Activated CD8-positive, alpha-beta T cell treated with anti-CD3 and anti-CD28 coated beads, Interleukin-2, amount 10 ng/mL, durations not matched to agents 7 days and 5 days (primary cell): Measurements from ENCODE around the gene SPATA45. TPM values are rescaled to one million over a fixed set of nuclear protein-coding genes. Genes with fewer than 3 reads are reported as not detected.

ENCODE experiments used
- ATAC-seq: fragments of 150-1000 bp; cut with Tn5 transposase; one replicate; pipeline ENCODE4 v1.10.0; 2021; ENCODE audit warnings: moderate library complexity
- CTCF ChIA-PET: fragments of 350-600 bp; sonication (Branson Sonifier 250); formaldehyde crosslinking; loops from one replicate; lab custom pipeline; 2021; ENCODE audit warnings: antibody characterized with exemption; lab: Charles Lee
- POLR2A ChIA-PET: fragments of 350-600 bp; sonication (Branson Sonifier 250); formaldehyde crosslinking; loops from one replicate; lab custom pipeline; 2021; ENCODE audit warnings: antibody characterized with exemption; lab: Charles Lee
- DNase-seq: peaks from one replicate; pipeline ENCODE4 v3.0.0-alpha.2; 2020
- H3K27ac Mint-ChIP-seq: one replicate; pipeline ENCODE4 v1.8.0; 2021; ENCODE audit warnings: mild to moderate bottlenecking, mixed read lengths
- H3K27me3 Mint-ChIP-seq: one replicate; pipeline ENCODE4 v1.8.0; 2021; ENCODE audit warnings: low read depth, mixed read lengths
- H3K36me3 Mint-ChIP-seq: one replicate; pipeline ENCODE4 v1.8.0; 2021; ENCODE audit warnings: low read depth, mixed read lengths
- H3K4me1 Mint-ChIP-seq: one replicate; pipeline ENCODE4 v1.8.0; 2021; ENCODE audit warnings: low read depth, mixed read lengths
- H3K4me3 Mint-ChIP-seq: one replicate; pipeline ENCODE4 v1.8.0; 2021; ENCODE audit warnings: mild to moderate bottlenecking, mixed read lengths
- H3K9me3 Mint-ChIP-seq: one replicate; pipeline ENCODE4 v1.8.0; 2022; ENCODE audit warnings: mixed read lengths; ENCODE audit not compliant: insufficient read depth
- total RNA-seq, 2 experiments: library from RNA; stranded (reverse); gene quantifications; one replicate each; pipeline ENCODE4 v1.2.3, GENCODE V29; 2021

SPATA45 gene
- total RNA-seq, 2 experiments from 2014 or later = not detected

DNA sequence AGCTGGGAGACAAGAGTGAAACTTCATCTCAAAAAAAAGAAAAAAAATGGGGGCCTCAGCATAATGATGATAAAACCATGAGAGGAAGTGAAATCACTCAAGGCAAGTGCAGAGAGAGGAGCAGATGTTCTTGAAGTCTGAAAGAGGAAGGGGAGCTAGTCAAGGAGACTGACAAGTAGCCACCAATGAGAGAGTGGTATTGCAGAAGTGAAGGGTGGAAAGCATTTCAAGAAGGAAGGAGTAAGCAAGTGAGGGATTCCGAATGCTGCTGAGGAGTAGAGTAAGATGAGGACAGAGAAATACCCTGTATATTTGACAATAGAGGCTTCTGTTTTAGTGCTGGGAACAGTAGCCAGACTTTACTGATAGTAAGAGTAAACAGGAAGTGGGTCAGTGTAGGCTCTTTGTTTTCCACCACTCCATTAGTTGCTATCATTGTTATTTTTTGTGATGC lies 52.9 kb downstream of the SPATA45 start:
- DNase-seq (no peak), ATAC-seq (no peak)
- ChIA-PET CTCF (interaction anchor here (1.2 to 5.6 kb wide), 5 partner anchors 13 to 338 kb away, joined by 3 to 35 read pairs (median 5); no protein-coding TSS in a partner anchor), POLR2A (interaction anchor here (0.6 to 1.8 kb wide), 2 partner anchors 63 to 342 kb away, joined by 3 to 7 read pairs; partner anchors contain the start of gene FLVCR1)
- H3K27me3 Mint-ChIP-seq = no peaks in the 10 kb centered on the region
- H3K4me3 Mint-ChIP-seq = peak overlapping the region; percentile 1
- H3K4me1 Mint-ChIP-seq = peaks cover 30% of the 10 kb centered on the region
- peaks cover 31% of the 10 kb centered on the region for H3K36me3 Mint-ChIP-seq
- peak overlapping the region; percentile 82 for H3K27ac Mint-ChIP-seq
- no peaks in the 10 kb centered on the region for H3K9me3 Mint-ChIP-seq

DNA sequence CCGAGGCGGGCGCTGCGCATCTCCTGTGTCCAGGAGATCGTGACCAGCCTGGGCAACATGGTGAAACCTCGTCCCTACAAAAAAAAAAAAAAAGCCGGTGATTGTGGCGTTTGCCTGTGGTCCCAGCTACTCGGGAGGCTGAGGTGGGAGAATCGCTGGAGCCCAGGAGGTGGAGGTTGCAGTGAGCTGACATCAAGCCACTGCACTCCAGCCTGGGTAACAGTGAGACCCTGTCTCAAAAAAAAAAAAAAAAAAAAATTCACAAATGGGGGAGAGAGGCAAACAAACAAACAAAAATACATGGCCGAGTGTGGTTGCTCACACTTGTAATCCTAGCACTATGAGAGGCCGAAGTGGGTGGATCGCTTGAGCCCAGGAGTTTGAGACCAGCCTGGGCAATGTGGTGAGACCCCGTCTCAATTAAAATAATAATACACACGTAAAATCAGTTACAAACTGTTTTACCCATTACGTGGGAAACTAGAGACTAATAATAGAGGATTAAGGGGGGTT lies 55.0 kb downstream of the SPATA45 start:
- ChIA-PET CTCF (interaction anchor here (1.0 to 5.6 kb wide), 6 partner anchors 11 to 336 kb away, joined by 3 to 35 read pairs (median 6); no protein-coding TSS in a partner anchor), POLR2A (interaction anchor here (0.9 to 1.6 kb wide), 2 partner anchors 8 to 23 kb away, joined by 3 to 7 read pairs; no protein-coding TSS in a partner anchor)
- ATAC-seq (no peak), DNase-seq (no peak)
- no peaks in the 10 kb centered on the region for H3K9me3 Mint-ChIP-seq
- H3K27me3 Mint-ChIP-seq = no peaks in the 10 kb centered on the region
- H3K4me3 Mint-ChIP-seq = peak overlapping the region; percentile 96
- peak overlapping the region; percentile 96 for H3K27ac Mint-ChIP-seq
- peaks cover 35% of the 10 kb centered on the region for H3K4me1 Mint-ChIP-seq
- peaks cover 25% of the 10 kb centered on the region for H3K36me3 Mint-ChIP-seq

DNA sequence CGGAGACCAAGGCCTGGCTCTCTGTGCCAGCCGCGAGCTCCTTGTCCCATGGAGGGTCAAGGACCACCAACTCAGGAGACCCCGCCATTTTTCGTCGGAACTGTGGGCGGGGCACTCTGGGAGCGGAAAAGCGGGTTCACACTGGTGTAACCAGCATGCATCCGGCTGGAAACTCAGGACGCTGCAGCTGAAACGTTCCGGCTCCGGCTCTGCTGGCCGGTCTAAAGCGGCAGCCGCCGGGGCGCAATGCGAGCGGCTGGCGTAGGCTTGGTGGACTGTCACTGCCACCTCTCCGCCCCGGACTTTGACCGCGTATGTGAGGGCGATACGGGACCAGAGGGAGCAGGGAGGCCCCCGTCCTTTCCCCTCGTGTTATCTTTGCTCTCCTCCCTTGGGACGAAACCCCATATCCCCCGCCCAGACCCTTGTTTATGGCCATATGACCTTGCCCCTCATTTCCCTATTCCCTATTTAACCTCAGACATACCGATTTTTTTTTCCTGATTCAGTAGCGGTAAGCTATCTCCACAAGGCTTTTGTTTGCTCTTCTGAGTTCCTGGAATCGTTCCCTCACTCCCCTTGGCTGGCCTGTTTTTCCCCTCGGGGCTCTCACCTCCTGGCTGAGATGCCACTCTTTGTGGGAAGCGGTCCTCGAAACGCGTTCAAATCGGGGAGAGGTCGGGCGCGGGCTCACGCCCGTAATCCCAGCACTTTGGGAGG lies 55.6 kb downstream of the SPATA45 start, which contains the start of the genes NSL1 and TATDN3:
Gene NSL1 (minus strand): TSS at position 102 of the 720 bp plus-strand sequence. CDS start 14 bp downstream, at position 88.
Gene TATDN3 (plus strand): TSS at position 219 of the 720 bp plus-strand sequence. CDS start 28 bp downstream, at position 247.
- Mint-ChIP-seq H3K9me3 (no peaks in the 10 kb centered on the region), H3K4me1 (peaks cover 35% of the 10 kb centered on the region), H3K27ac (peak within 1 kb of the TSS; percentile 96), H3K27me3 (no peaks in the 10 kb centered on the region), H3K4me3 (peak within 1 kb of the TSS; percentile 96), H3K36me3 (peaks cover 23% of the 10 kb centered on the region)
- ATAC-seq (peak; percentile 90), DNase-seq (peak; percentile 94)
- POLR2A ChIA-PET = interaction anchor here (0.5 to 1.6 kb wide), 18 partner anchors 9 to 756 kb away, joined by 3 to 7 read pairs (median 3); partner anchors contain the start of genes ANGEL2, ATF3, DTL and VASH2
- CTCF ChIA-PET = interaction anchor here (0.9 to 5.6 kb wide), 10 partner anchors 10 to 336 kb away, joined by 3 to 35 read pairs (median 6); no protein-coding TSS in a partner anchor

DNA sequence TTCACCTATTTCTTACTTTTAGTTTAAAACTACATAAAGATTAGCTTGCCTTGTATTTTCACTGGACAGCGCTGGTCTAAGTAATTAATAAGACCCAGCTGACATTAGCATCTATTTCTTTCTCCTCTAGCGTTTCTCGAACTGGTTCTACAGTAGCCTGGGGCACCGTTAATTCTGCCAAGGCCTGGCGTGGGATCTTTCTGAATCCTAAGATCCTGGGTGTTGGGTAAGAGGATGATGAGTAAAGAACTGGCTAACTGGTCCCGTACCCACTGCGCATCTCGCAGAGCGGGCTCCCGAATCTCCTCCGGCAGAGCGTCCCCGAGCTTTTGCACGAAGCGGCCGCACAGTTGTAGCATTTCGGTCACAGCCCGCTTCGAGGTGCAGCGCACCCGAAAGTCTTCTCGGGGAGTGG lies 56.2 kb downstream of the SPATA45 start:
- Mint-ChIP-seq H3K9me3 (no peaks in the 10 kb centered on the region), H3K27me3 (no peaks in the 10 kb centered on the region), H3K27ac (peak overlapping the region; percentile 96), H3K4me3 (peak overlapping the region; percentile 96), H3K36me3 (peaks cover 23% of the 10 kb centered on the region), H3K4me1 (peaks cover 35% of the 10 kb centered on the region)
- ATAC-seq = peak; percentile 77
- DNase-seq = no peak
- POLR2A ChIA-PET = interaction anchor here (0.5 to 1.6 kb wide), 18 partner anchors 18 to 755 kb away, joined by 3 to 7 read pairs (median 3); partner anchors contain the start of genes ANGEL2, ATF3, DTL and VASH2
- CTCF ChIA-PET = interaction anchor here (0.8 to 5.6 kb wide), 11 partner anchors 9 to 335 kb away, joined by 3 to 35 read pairs (median 6); no protein-coding TSS in a partner anchor

DNA sequence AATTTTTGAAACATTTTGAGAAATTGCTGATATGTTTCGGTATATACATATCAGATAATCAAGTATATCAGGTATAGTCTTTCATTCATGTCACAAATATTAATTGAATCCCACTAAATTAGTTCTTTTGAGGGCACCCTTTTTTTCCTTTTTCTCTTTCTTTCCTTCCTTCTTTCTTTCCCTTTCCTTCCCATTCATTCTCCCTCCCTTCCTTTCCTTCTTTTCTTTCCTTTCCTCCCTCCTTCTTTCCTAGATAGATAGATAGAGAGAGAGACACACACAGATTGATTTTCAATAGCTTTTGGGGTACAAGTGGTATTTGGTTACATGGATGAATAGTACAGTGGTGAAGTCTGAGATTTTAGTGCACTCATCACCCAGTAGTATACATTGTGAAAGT lies 61.6 kb downstream of the SPATA45 start:
- POLR2A ChIA-PET = no interaction called here
- Mint-ChIP-seq H3K27ac (no peak overlapping the region), H3K4me1 (peaks cover 12% of the 10 kb centered on the region), H3K27me3 (no peaks in the 10 kb centered on the region), H3K9me3 (no peaks in the 10 kb centered on the region), H3K4me3 (no peak overlapping the region), H3K36me3 (peaks cover 31% of the 10 kb centered on the region)
- DNase-seq (no peak), ATAC-seq (no peak)
- CTCF ChIA-PET = interaction anchor here (1.1 to 6.8 kb wide), 8 partner anchors 35 to 330 kb away, joined by 3 to 76 read pairs (median 4); no protein-coding TSS in a partner anchor

DNA sequence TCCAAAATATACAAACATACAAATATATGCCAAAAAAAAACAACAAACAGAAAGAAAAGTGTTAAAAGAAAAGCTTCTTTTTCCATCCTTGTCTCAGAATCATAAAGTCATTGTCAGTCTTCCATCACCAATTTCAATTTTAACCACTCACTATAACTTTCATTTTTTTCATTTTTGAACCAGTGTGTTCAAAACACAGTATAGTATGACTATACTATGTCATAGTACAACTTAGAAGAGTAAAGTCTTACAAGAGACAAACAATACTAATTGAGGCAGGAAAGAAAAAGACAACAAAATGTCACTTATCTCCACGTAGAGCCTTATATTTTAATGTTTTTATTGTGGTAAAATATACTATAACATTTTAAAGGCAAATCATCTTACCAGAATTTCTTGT lies 63.5 kb downstream of the SPATA45 start:
- Mint-ChIP-seq H3K4me3 (no peak overlapping the region), H3K4me1 (peaks cover 4% of the 10 kb centered on the region), H3K9me3 (no peaks in the 10 kb centered on the region), H3K36me3 (peaks cover 29% of the 10 kb centered on the region), H3K27ac (no peak overlapping the region), H3K27me3 (no peaks in the 10 kb centered on the region)
- ChIA-PET POLR2A (interaction anchor here (0.5 kb wide), 1 partner anchor 74 kb away, joined by 3 read pairs; the partner anchor contains the start of gene FLVCR1), CTCF (interaction anchor here (0.6 to 6.8 kb wide), 5 partner anchors 119 to 327 kb away, joined by 3 to 76 read pairs (median 3); no protein-coding TSS in a partner anchor)
- no peak for DNase-seq
- no peak for ATAC-seq

DNA sequence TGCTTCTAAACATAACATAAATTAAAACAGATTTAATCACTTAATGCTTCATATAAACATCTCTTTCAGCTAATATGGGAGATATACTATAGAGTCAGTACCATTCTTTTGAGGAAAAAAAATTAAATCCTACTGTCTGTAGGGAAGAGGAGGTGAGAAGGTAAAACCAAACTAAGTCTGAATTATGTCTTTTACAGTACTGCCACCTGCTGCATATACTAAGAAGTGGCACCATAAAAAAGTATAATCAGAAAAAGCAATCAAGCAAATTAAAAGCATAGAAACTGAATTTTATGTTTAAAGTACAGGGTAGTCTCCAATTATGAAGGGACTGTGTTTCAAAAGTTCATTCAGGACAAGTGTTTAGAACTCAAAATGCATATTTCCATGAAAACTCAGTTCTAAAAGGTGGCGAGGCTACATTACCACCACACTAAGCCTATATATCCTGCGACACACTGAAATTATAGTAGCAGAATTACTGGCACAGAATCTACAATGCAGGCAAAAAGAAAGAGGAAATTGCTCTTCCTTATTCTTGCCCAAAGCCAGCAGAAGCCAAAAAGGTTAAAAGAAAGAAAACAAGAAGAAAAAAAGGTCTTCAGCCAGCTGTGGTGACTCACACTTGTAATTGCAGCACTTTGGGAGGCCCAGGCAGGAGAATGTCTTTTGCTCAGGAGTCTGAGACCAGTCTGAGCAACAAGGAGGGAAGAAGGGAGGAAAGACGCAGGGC lies 64.9 kb downstream of the SPATA45 start:
- H3K4me1 Mint-ChIP-seq = no peaks in the 10 kb centered on the region
- DNase-seq = no peak
- ChIA-PET POLR2A (no interaction called here), CTCF (interaction anchor here (0.8 to 6.8 kb wide), 22 partner anchors 9 to 326 kb away, joined by 3 to 76 read pairs (median 6); partner anchors contain the start of genes ATF3, NSL1 and TATDN3)
- no peaks in the 10 kb centered on the region for H3K27me3 Mint-ChIP-seq
- peaks cover 35% of the 10 kb centered on the region for H3K36me3 Mint-ChIP-seq
- H3K9me3 Mint-ChIP-seq = no peaks in the 10 kb centered on the region
- ATAC-seq = peak; percentile 57
- no peak overlapping the region for H3K4me3 Mint-ChIP-seq
- H3K27ac Mint-ChIP-seq = no peak overlapping the region

DNA sequence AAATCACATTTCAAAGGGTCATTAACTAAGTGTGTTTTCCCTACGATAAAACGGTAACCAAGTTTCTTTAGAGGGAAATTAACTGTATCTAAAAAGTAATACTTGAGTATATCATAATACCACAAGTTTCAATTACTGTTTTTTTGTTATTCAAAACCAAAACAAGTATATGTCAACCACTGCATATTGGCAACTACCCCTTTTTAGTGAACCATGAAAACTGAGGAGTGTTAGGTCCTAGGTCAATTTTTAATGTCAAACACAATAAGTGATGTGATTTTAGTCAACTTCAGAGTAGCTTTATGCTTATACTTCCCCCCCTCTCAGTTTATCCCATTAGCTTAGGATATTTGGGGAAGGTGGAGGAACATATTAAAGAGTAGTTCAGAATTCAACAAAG lies 66.2 kb downstream of the SPATA45 start:
- ChIA-PET CTCF (interaction anchor here (0.9 to 6.8 kb wide), 28 partner anchors 8 to 325 kb away, joined by 3 to 76 read pairs (median 6); partner anchors contain the start of genes ATF3, BATF3, NSL1 and TATDN3), POLR2A (no interaction called here)
- Mint-ChIP-seq H3K4me3 (no peak overlapping the region), H3K9me3 (no peaks in the 10 kb centered on the region), H3K4me1 (no peaks in the 10 kb centered on the region), H3K27me3 (no peaks in the 10 kb centered on the region), H3K27ac (no peak overlapping the region), H3K36me3 (peaks cover 32% of the 10 kb centered on the region)
- ATAC-seq (no peak), DNase-seq (no peak)

DNA sequence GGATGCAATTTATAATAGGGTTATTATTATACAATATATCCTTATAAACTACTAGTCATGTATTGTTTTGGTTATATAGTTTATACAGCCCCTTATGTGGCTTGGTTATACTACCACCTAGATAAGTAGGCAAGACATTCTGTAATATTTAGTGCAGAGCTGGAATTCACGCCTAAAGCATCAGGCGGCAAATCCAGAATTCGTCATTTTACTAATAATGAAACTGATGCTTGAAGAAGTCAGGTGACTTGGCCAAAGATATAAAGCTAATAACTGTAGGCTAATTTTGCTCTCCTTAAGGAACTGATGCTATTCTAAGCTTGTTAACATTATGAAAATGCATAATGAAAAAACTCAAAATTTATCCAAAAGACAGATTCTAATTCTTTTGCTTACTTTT lies 66.7 kb downstream of the SPATA45 start:
- ATAC-seq (no peak), DNase-seq (no peak)
- POLR2A ChIA-PET = no interaction called here
- H3K27ac Mint-ChIP-seq = no peak overlapping the region
- H3K36me3 Mint-ChIP-seq = peaks cover 30% of the 10 kb centered on the region
- H3K4me3 Mint-ChIP-seq = no peak overlapping the region
- no peaks in the 10 kb centered on the region for H3K4me1 Mint-ChIP-seq
- no peaks in the 10 kb centered on the region for H3K27me3 Mint-ChIP-seq
- CTCF ChIA-PET = interaction anchor here (1.1 to 6.8 kb wide), 18 partner anchors 8 to 324 kb away, joined by 3 to 76 read pairs (median 8); partner anchors contain the start of genes BATF3, NSL1 and TATDN3
- H3K9me3 Mint-ChIP-seq = no peaks in the 10 kb centered on the region
